ENCODE measurements around the gene EPSTI1.
A peak's percentile ranks its signal among the peaks of the same experiment; 100 is the strongest.

GRCh38 chr13:42876270-42876714, 115.7 kb downstream of the EPSTI1 start:
- TF ChIP-seq FOS (IDR thresholded peaks at IDR 0.05; ENCODE audit: borderline replicate concordance, extremely low read depth, insufficient read length) (no peak), ASH2L (IDR thresholded peaks at IDR 0.05; ENCODE audit: borderline replicate concordance, low read depth) (no peak), CTCF (IDR thresholded peaks at IDR 0.05 in 2 of 3, conservative IDR thresholded peaks at IDR 0.05 in 1 of 3; ENCODE audit: control insufficient read depth in 2 of 3, extremely low read depth in 1 of 3, insufficient read depth in 1 of 3, low read depth in 3 of 3, low read length in 3 of 3) (no peak), ZSCAN29 (IDR thresholded peaks at IDR 0.05) (no peak), CBFB (IDR thresholded peaks at IDR 0.05; ENCODE audit: low read depth) (no peak), FOXM1 (IDR thresholded peaks at IDR 0.05; ENCODE audit: low read depth, low read length) (peak; percentile 43; the same call in 1 of the 2 replicates)

Data from GM12878 (cell line).